NT2/D1 (cell line): ENCODE measurements around the gene ZNF425.

Experiments used
- SUZ12 ChIP-seq: IDR thresholded peaks from 2 replicates; pipeline ENCODE4 v1.6.1; 2011; ENCODE audit not compliant: insufficient read length, insufficient read depth; ENCODE audit errors: extremely low read depth
- YY1 ChIP-seq: IDR thresholded peaks from 2 replicates; pipeline ENCODE4 v1.6.1; 2011; ENCODE audit not compliant: insufficient read length, insufficient read depth
- ZNF274 ChIP-seq: IDR thresholded peaks from 2 replicates; pipeline ENCODE4 v1.6.1; 2011; ENCODE audit warnings: mild to moderate bottlenecking, low read depth, low read length

GRCh38 chr7:149084407-149084806 is 41.7 kb downstream of the ZNF425 start:
- no peak for TF ChIP-seq ZNF274
- no peak for TF ChIP-seq YY1
- no peak for TF ChIP-seq SUZ12
